Natural killer cell (primary cell): ENCODE measurements around the gene ANKRD61. TPM values are rescaled to one million over a fixed set of nuclear protein-coding genes. Genes with fewer than 3 reads are reported as not detected.
A peak's percentile ranks its signal among the peaks of the same experiment; 100 is the strongest.
"Not testable (repeated sequence)": the region's sequence is repeated elsewhere in the genome, so short reads cannot be mapped to it uniquely, and the experiment has no call there.

Source experiments
- ATAC-seq, 3 donors: fragments of 150-1000 bp in 2 of 3; fragments of 200-7000 bp in 1 of 3; cut with Tn5 transposase; 1 replicate in 1 of 3; 2 replicates in 2 of 3; pipeline ENCODE4 v1.10.0; 2021; ENCODE audit warnings: mild to moderate bottlenecking in 2 of 3, moderate library complexity in 2 of 3
- DNase-seq, 2 donors: peaks; one replicate each; pipeline versions ENCODE4 v3.0.0 to v3.0.0-alpha.2; 2013 to 2021; ENCODE audit warnings: mixed read lengths in 1 of 2
- H3K27ac ChIP-seq: one replicate; pipeline ENCODE4 v1.5.1; 2013; ENCODE audit warnings: mild to moderate bottlenecking, low read length
- H3K27me3 ChIP-seq: one replicate; pipeline ENCODE4 v1.6.1; 2013; ENCODE audit warnings: low read length; ENCODE audit not compliant: control insufficient read depth, insufficient read depth
- H3K36me3 ChIP-seq: one replicate; pipeline ENCODE4 v1.6.1; 2013; ENCODE audit warnings: low read length; ENCODE audit not compliant: control insufficient read depth, insufficient read depth
- H3K4me1 ChIP-seq: one replicate; pipeline ENCODE4 v1.6.1; 2013; ENCODE audit warnings: low read length; ENCODE audit not compliant: control insufficient read depth, insufficient read depth
- H3K4me3 ChIP-seq: one replicate; pipeline ENCODE4 v1.5.1; 2013; ENCODE audit warnings: low read length
- H3K9me3 ChIP-seq: one replicate; pipeline ENCODE4 v1.6.1; 2013; ENCODE audit warnings: low read length; ENCODE audit not compliant: control insufficient read depth, insufficient read depth
- H3K27ac Mint-ChIP-seq, 2 donors: one replicate each; pipeline ENCODE4 v1.8.0; 2022; ENCODE audit warnings: mild to moderate bottlenecking in 2 of 2, mixed read lengths in 2 of 2, moderate library complexity in 1 of 2
- H3K27me3 Mint-ChIP-seq, 2 donors: one replicate each; pipeline ENCODE4 v1.8.0; 2022; ENCODE audit warnings: low read depth in 2 of 2, mixed read lengths in 2 of 2
- H3K36me3 Mint-ChIP-seq: one replicate; pipeline ENCODE4 v1.8.0; 2022; ENCODE audit warnings: mixed read lengths
- H3K4me1 Mint-ChIP-seq, 2 donors: one replicate each; pipeline ENCODE4 v1.8.0; 2022; ENCODE audit warnings: mixed read lengths in 2 of 2
- H3K4me3 Mint-ChIP-seq: one replicate; pipeline ENCODE4 v1.8.0; 2022; ENCODE audit warnings: mild to moderate bottlenecking, moderate library complexity, mixed read lengths
- H3K9me3 Mint-ChIP-seq, 2 donors: one replicate each; pipeline ENCODE4 v1.8.0; 2022; ENCODE audit warnings: mixed read lengths in 2 of 2
- CTCF ChIP-seq: fragments of 200-600 bp; IDR thresholded peaks from one replicate; pipeline ENCODE4 v1.8.0; 2022; ENCODE audit warnings: antibody characterized with exemption
- WGBS: methylation state at CpG from one replicate; pipeline ENCODE4 v1.1.7; 2013; ENCODE audit warnings: missing lambda C conversion rate; ENCODE audit not compliant: insufficient coverage; 5-methylcytosine and 5-hydroxymethylcytosine counted together
- intact Hi-C: fragments of 100-400 bp; cut with micrococcal nuclease; formaldehyde crosslinking; loops from one replicate; pipeline ENCODE4 v1.14.2; 2022
- total RNA-seq, 4 donors: library from RNA; stranded (reverse); fragments of 120-200 nt in 1 of 4; gene quantifications; one replicate each; pipeline versions ENCODE4 v1.2.3 to v1.2.4, GENCODE V29; 2013 to 2022

ANKRD61 gene
- total RNA-seq, 3 donors from 2014 or later (not counting 1 experiment from before 2014, with no cell fraction given): not detected

DNA sequence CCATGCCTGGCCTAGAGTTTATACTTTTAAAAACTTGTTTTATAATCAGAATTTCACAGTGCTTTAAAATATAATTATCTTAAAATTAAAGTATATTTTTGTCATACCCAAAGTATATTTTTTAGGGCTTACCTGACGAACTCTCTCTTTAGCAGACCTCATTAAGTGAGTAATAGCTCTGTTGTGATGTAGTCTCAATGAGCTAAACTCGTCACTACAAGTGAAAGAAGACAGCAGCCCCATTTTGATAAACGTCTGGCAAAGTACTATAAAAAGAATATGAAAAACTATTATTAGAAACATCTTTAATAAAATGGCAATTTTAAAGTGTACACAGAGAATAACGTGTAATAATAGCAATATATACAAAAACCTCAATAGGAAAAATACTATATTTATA, 18.6 kb downstream of the ANKRD61 start:
- ATAC-seq: no peak
- H3K27ac Mint-ChIP-seq: no peak overlapping the region

GRCh38 chr7:6051185-6051584, 20.0 kb downstream of the ANKRD61 start:
- H3K27me3 Mint-ChIP-seq, H3K4me1 Mint-ChIP-seq, DNase-seq, H3K9me3 Mint-ChIP-seq, H3K4me1 ChIP-seq, H3K27me3 ChIP-seq, H3K4me3 Mint-ChIP-seq, intact Hi-C loops, H3K36me3 Mint-ChIP-seq, H3K27ac Mint-ChIP-seq, H3K27ac ChIP-seq, H3K4me3 ChIP-seq, ATAC-seq, H3K9me3 ChIP-seq: not testable (repeated sequence)
- H3K36me3 ChIP-seq: peaks cover 39% of the 10 kb centered on the region
- 98% methylated on average over 8 of the region's 9 CpGs for WGBS

More for the DNA sequence above, 18.6 kb downstream of the ANKRD61 start:
- no peaks in the 10 kb centered on the region for H3K36me3 Mint-ChIP-seq
- H3K27me3 ChIP-seq: no peaks in the 10 kb centered on the region
- no peaks in the 10 kb centered on the region for H3K4me1 ChIP-seq
- intact Hi-C loops: no loop called here
- no CpG with 5 or more reads among the region's 4 CpGs for WGBS
- no peak for TF ChIP-seq CTCF
- H3K27ac ChIP-seq: no peak overlapping the region
- peaks cover 0 to 2% of the 10 kb centered on the region in 2 donors for H3K4me1 Mint-ChIP-seq
- no peak for DNase-seq
- peaks cover 50% of the 10 kb centered on the region for H3K36me3 ChIP-seq
- no peak overlapping the region for H3K4me3 ChIP-seq
- H3K27me3 Mint-ChIP-seq: no peaks in the 10 kb centered on the region
- H3K4me3 Mint-ChIP-seq: no peak overlapping the region
- no peaks in the 10 kb centered on the region for H3K9me3 ChIP-seq
- no peaks in the 10 kb centered on the region for H3K9me3 Mint-ChIP-seq

DNA sequence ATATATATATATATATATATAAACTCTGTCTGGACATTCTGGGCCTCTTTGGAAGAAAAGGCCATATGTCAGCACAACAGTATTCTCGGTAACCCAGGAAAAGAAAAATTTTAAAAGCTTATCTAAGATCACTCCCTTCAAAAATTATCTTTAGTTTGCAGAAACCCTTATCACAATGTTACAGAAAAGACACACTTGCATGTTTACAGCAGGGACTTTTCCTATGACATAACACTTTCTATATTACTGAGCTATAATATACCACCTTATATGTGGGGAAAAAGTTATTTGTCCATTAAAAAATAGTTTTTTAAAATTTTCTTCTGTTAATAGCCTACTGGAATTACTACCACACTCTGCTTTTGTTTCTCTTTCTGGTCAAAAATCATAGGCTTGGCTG, 25.4 kb downstream of the ANKRD61 start:
- TF ChIP-seq CTCF: no peak
- no peak overlapping the region for H3K27ac Mint-ChIP-seq

GRCh38 chr7:6057316-6058129, 26.3 kb downstream of the ANKRD61 start:
- TF ChIP-seq CTCF: no peak
- H3K9me3 ChIP-seq: no peaks in the 10 kb centered on the region
- H3K36me3 ChIP-seq: peaks cover 15% of the 10 kb centered on the region
- H3K4me1 ChIP-seq: peaks cover 17% of the 10 kb centered on the region
- Mint-ChIP-seq H3K4me3 (peak overlapping the region; percentile 99), H3K27me3 (no peaks in the 10 kb centered on the region), H3K36me3 (no peaks in the 10 kb centered on the region), H3K9me3 (no peaks in the 10 kb centered on the region), H3K4me1 (peaks cover 14 to 26% of the 10 kb centered on the region in 2 donors), H3K27ac (peak overlapping the region; percentile 94 to 95)
- H3K27me3 ChIP-seq: no peaks in the 10 kb centered on the region
- intact Hi-C loops: no loop called here
- 92% methylated on average over 13 of the region's 14 CpGs for WGBS
- H3K4me3 ChIP-seq: no peak overlapping the region
- H3K27ac ChIP-seq: no peak overlapping the region
- ATAC-seq: no peak
- DNase-seq: no peak

More for the DNA sequence above, 25.4 kb downstream of the ANKRD61 start:
- intact Hi-C loops: no loop called here
- H3K4me1 ChIP-seq: peaks cover 17% of the 10 kb centered on the region
- Mint-ChIP-seq H3K27me3 (no peaks in the 10 kb centered on the region), H3K9me3 (no peaks in the 10 kb centered on the region), H3K4me3 (no peak overlapping the region), H3K4me1 (peaks cover 14 to 26% of the 10 kb centered on the region in 2 donors), H3K36me3 (no peaks in the 10 kb centered on the region)
- no peak overlapping the region for H3K27ac ChIP-seq
- H3K9me3 ChIP-seq: no peaks in the 10 kb centered on the region
- peaks cover 15% of the 10 kb centered on the region for H3K36me3 ChIP-seq
- no peak overlapping the region for H3K4me3 ChIP-seq
- DNase-seq (no peak), ATAC-seq (no peak)
- 63% methylated on average over 1 of the region's 1 CpG for WGBS
- H3K27me3 ChIP-seq: no peaks in the 10 kb centered on the region

DNA sequence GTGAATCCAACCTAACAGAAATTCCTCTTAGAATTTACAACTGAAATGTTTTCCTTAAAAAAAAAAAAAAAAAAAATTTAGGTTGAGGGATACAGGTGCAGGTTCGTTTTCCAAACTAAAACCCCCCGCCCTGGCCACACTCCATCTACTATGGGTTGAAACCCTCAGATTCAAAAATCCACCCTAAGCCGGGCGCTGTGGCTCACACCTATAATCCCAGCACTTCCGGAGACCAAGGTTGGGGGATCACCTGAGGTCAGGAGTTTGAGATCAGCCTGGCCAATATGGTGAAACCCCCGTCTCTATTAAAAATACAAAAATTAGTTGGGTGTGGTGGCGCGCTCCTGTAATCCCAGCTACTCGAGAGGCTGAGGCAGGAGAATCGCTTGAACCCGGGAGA, 28.8 kb downstream of the ANKRD61 start:
- DNase-seq, H3K9me3 ChIP-seq, H3K36me3 Mint-ChIP-seq, H3K9me3 Mint-ChIP-seq, H3K27ac ChIP-seq, intact Hi-C loops, H3K27me3 ChIP-seq, ATAC-seq, H3K4me3 ChIP-seq, H3K36me3 ChIP-seq, H3K27ac Mint-ChIP-seq, H3K27me3 Mint-ChIP-seq: not testable (repeated sequence)
- H3K4me1 Mint-ChIP-seq: peaks cover 14 to 22% of the 10 kb centered on the region in 2 donors
- peak overlapping the region; percentile 99 for H3K4me3 Mint-ChIP-seq
- H3K4me1 ChIP-seq: peaks cover 17% of the 10 kb centered on the region
- 100% methylated on average over 10 of the region's 11 CpGs for WGBS
